Smooth muscle cell (in vitro differentiated cells): ENCODE measurements around the gene FZR1. TPM values are rescaled to one million over a fixed set of nuclear protein-coding genes. Genes with fewer than 3 reads are reported as not detected.

Experiments
- DNase-seq: peaks from one replicate; lab custom pipeline; 2025; ENCODE audit not compliant: unreplicated experiment; lab: John Stamatoyannopoulos, UW
- H2AFZ ChIP-seq: fragments of 200-600 bp; sonication (generic); 2 replicates; pipeline ENCODE4 v1.6.0; 2016; ENCODE audit warnings: antibody characterized with exemption, low read depth, mild to moderate bottlenecking
- H3F3A ChIP-seq: fragments of 200-600 bp; sonication (generic); 2 replicates; pipeline ENCODE4 v1.6.0; 2017; ENCODE audit warnings: antibody characterized with exemption, low read depth
- H3K27ac ChIP-seq: fragments of 200-600 bp; sonication (generic); 2 replicates; pipeline ENCODE4 v1.5.1; 2016; ENCODE audit warnings: low read depth, mild to moderate bottlenecking
- H3K27me3 ChIP-seq: fragments of 200-600 bp; sonication (generic); 2 replicates; pipeline ENCODE4 v1.6.1; 2016; ENCODE audit warnings: low read depth, mild to moderate bottlenecking
- H3K36me3 ChIP-seq: fragments of 200-600 bp; sonication (generic); 2 replicates; pipeline ENCODE4 v1.5.1; 2016; ENCODE audit warnings: low read depth
- H3K4me1 ChIP-seq: fragments of 200-600 bp; sonication (generic); 2 replicates; pipeline ENCODE4 v1.5.1; 2016; ENCODE audit warnings: low read depth
- H3K4me2 ChIP-seq: fragments of 200-600 bp; sonication (generic); 2 replicates; pipeline ENCODE4 v1.6.0; 2016; ENCODE audit warnings: mild to moderate bottlenecking
- H3K4me3 ChIP-seq: fragments of 200-600 bp; sonication (generic); 2 replicates; pipeline ENCODE4 v1.5.1; 2016; ENCODE audit warnings: mild to moderate bottlenecking
- H3K79me2 ChIP-seq: fragments of 200-600 bp; sonication (generic); 2 replicates; pipeline ENCODE4 v1.6.0; 2016; ENCODE audit warnings: low read depth, mild to moderate bottlenecking
- H3K9ac ChIP-seq: fragments of 200-600 bp; sonication (generic); 2 replicates; pipeline ENCODE4 v1.6.0; 2016; ENCODE audit warnings: low read depth
- H3K9me3 ChIP-seq: fragments of 200-600 bp; sonication (generic); replicated peaks from 2 replicates; pipeline ENCODE4 v1.5.1; 2016; ENCODE audit warnings: low read depth
- H4K20me1 ChIP-seq: fragments of 200-600 bp; sonication (generic); 2 replicates; pipeline ENCODE4 v1.6.0; 2016; ENCODE audit warnings: low read depth
- CTCF ChIP-seq: fragments of 200-600 bp; sonication (generic); IDR thresholded peaks from 2 replicates; pipeline ENCODE4 v1.5.1; 2017; ENCODE audit warnings: borderline replicate concordance, mild to moderate bottlenecking, antibody characterized with exemption; ENCODE audit not compliant: insufficient read depth, poor library complexity, severe bottlenecking
- WGBS: methylation state at CpG from one replicate; pipeline ENCODE4 v1.1.7; 2016; ENCODE audit warnings: low lambda C conversion rate; 5-methylcytosine and 5-hydroxymethylcytosine counted together
- polyA plus RNA-seq: library from polyadenylated mRNA; unstranded; fragments of >200 nt; fragmentation: Nextera tagmentation; extraction: Ambion mirVana; gene quantifications from 2 replicates; pipeline ENCODE4 v1.2.1, GENCODE V29; 2016
- small RNA-seq: library from RNA; depleted of rRNA; stranded (forward); fragments of <200 nt; gene quantifications from one replicate; pipeline ENCODE3, GENCODE V24; 2014
- total RNA-seq: library from RNA; depleted of rRNA; stranded (reverse); fragments of >200 nt; gene quantifications from 2 replicates; pipeline ENCODE4 v1.2.3, GENCODE V29; 2014

Gene FZR1
- total and polyA plus RNA-seq, 2 experiments from 2014 or later: 16.3 to 49.7 TPM

DNA sequence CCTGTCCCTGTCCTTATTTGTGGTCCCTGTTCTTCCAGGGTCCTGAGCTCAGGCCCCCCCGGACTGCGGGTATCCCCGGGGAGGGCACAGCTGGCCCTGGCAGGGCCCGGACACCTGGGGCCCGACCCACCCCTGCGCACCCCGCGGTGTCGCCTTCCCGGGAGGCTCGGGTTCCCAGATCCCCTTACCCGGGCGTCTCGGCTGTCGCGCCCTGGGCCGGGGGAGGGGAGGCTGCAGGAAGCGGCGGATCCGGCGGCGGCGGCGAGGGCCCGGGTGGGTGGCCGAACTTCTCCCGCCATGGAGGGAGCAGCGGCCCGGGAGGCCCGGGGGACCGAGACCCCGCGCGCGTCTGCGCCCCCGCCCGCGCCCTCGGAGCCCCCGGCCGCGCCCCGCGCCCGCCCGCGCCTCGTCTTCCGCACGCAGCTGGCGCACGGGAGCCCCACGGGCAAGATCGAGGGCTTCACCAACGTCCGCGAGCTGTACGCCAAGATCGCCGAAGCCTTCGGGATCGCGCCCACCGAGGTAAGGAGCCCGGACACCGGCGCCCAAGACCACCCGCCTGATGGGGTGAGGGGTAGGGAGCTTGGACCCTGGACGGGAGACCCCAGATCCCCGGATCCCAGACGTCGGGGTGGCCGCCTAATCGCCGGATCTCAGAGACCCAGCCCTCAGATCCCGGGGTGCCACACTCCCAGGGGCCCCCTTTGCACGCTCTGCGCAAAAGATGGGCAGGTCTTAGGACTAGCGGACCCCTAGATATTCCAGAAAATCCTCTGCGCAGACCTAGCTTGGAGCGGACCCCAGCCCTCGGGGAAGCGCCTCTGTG, 79.4 kb downstream of the FZR1 start, which contains the start of gene GIPC3:
Gene GIPC3 (plus strand): TSS at position 178 of the 826 bp plus-strand sequence. CDS start 120 bp downstream, at position 298.
- no peaks in the 10 kb centered on the region for H3K9me3 ChIP-seq
- H3K27me3 ChIP-seq: peaks cover 18% of the 10 kb centered on the region
- TF ChIP-seq CTCF: no peak
- H3K4me1 ChIP-seq: peaks cover 4% of the 10 kb centered on the region
- peak within 1 kb of the TSS; percentile 79 for H3K4me2 ChIP-seq
- H3F3A ChIP-seq: peaks cover 4% of the 10 kb centered on the region
- no peak within 1 kb of the TSS for H3K27ac ChIP-seq
- H3K36me3 ChIP-seq: no peaks in the 10 kb centered on the region
- no peaks in the 10 kb centered on the region for H3K79me2 ChIP-seq
- H3K9ac ChIP-seq: no peak within 1 kb of the TSS
- DNase-seq: no peak
- H4K20me1 ChIP-seq: no peaks in the 10 kb centered on the region
- WGBS: 20% methylated on average over 38 of the region's 84 CpGs
- H3K4me3 ChIP-seq: peak within 1 kb of the TSS; percentile 29
- peak within 1 kb of the TSS; percentile 62 for H2AFZ ChIP-seq

- H3F3A ChIP-seq: no peaks in the 10 kb centered on the region
Observed at GRCh38 chr19:3586127-3586626, 80.1 kb downstream of the FZR1 start.

DNA sequence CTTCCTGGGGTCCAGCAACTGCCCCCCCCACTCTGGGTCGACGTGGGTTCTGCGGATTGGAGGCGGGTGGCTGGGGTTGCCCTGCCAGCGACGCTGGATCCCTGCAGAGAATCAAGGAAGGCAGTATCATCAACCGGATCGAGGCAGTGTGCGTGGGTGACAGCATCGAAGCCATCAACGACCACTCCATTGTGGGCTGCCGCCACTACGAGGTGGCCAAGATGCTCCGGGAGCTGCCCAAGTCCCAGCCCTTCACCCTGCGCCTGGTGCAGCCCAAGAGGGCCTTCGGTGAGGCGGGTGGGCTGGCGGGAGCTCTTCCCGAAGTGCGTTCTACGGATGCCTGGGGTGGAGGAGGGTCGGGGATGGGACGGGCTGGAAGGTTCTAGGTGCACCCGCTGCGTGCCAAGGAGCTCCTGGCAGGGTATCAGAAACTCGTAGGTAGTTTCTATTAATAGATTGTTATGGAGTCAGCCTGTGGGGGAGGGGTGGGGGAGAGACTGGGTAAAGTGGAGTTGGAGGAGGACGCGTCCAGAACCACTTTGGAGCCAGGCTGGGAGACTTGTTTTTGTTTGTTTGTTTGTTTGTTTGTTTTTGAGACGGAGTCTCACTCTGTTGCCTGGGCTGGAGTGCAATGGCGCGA, 80.7 kb downstream of the FZR1 start:
- no peak overlapping the region for H3K4me3 ChIP-seq
- H3K79me2 ChIP-seq: no peaks in the 10 kb centered on the region
- no peak overlapping the region for H3K4me2 ChIP-seq
- DNase-seq: no peak
- H3K36me3 ChIP-seq: no peaks in the 10 kb centered on the region
- H2AFZ ChIP-seq: no peak overlapping the region
- H3K9ac ChIP-seq: no peak overlapping the region
- no peak for TF ChIP-seq CTCF
- WGBS: 76% methylated on average over 31 of the region's 31 CpGs
- H4K20me1 ChIP-seq: no peaks in the 10 kb centered on the region
- H3K27ac ChIP-seq: no peak overlapping the region
- peaks cover 18% of the 10 kb centered on the region for H3K27me3 ChIP-seq
- no peaks in the 10 kb centered on the region for H3K9me3 ChIP-seq
- no peaks in the 10 kb centered on the region for H3F3A ChIP-seq
- peaks cover 4% of the 10 kb centered on the region for H3K4me1 ChIP-seq

More at GRCh38 chr19:3586127-3586626, 80.1 kb downstream of the FZR1 start:
- Histone ChIP-seq H3K4me3 (peak overlapping the region; percentile 29), H3K27me3 (peaks cover 18% of the 10 kb centered on the region), H3K9ac (no peak overlapping the region), H2AFZ (peak overlapping the region; percentile 62), H3K4me1 (peaks cover 4% of the 10 kb centered on the region), H3K27ac (no peak overlapping the region), H3K79me2 (no peaks in the 10 kb centered on the region), H3K4me2 (peak overlapping the region; percentile 79), H4K20me1 (no peaks in the 10 kb centered on the region), H3K36me3 (no peaks in the 10 kb centered on the region), H3K9me3 (no peaks in the 10 kb centered on the region)
- TF ChIP-seq CTCF: peak; percentile 52
- no peak for DNase-seq
- 29% methylated on average over 15 of the region's 16 CpGs for WGBS

Small RNA genes within 50 kb of the gene (small RNA-seq; reads per million reads assigned to genes)
- gene AC005786.1: not detected
- gene RF00212: not detected

Other genes with a start within 250 kb of the FZR1 start
- gene NFIC, start 139.7 kb upstream of the FZR1 start, total RNA-seq: 7.9 and 8.6 TPM in 2 replicates
- gene NFIC, start 139.7 kb upstream of the FZR1 start, polyA plus RNA-seq: 33.2 and 36.2 TPM in 2 replicates
- 1.1 TPM in 1 of 2 replicates, not detected in the other for gene SMIM24, start 25.8 kb upstream of the FZR1 start, total RNA-seq
- not detected in 2 replicates for gene SMIM24, start 25.8 kb upstream of the FZR1 start, polyA plus RNA-seq
- not detected in 2 replicates for gene SMIM44, start 22.9 kb upstream of the FZR1 start, total RNA-seq
- gene SMIM44, start 22.9 kb upstream of the FZR1 start, polyA plus RNA-seq: not detected in 2 replicates
- 8.1 and 8.7 TPM in 2 replicates for gene DOHH, start 5.6 kb upstream of the FZR1 start, total RNA-seq
- 27.0 and 27.2 TPM in 2 replicates for gene DOHH, start 5.6 kb upstream of the FZR1 start, polyA plus RNA-seq
- gene TEKTIP1, start 32.9 kb downstream of the FZR1 start, total RNA-seq: not detected in 2 replicates
- gene TEKTIP1, start 32.9 kb downstream of the FZR1 start, polyA plus RNA-seq: 0.62 and 1.8 TPM in 2 replicates
- 26.8 and 56.0 TPM in 2 replicates for gene MFSD12, start 51.3 kb downstream of the FZR1 start, total RNA-seq
- 73.8 and 93.9 TPM in 2 replicates for gene MFSD12, start 51.3 kb downstream of the FZR1 start, polyA plus RNA-seq
- gene HMG20B, start 66.6 kb downstream of the FZR1 start, total RNA-seq: 86.3 and 109 TPM in 2 replicates
- gene HMG20B, start 66.6 kb downstream of the FZR1 start, polyA plus RNA-seq: 120 and 128 TPM in 2 replicates
- 0.13 and 0.27 TPM in 2 replicates for gene GIPC3, start 79.2 kb downstream of the FZR1 start, total RNA-seq
- gene GIPC3, start 79.2 kb downstream of the FZR1 start, polyA plus RNA-seq: 0.86 and 0.96 TPM in 2 replicates
- gene TBXA2R, start 100.6 kb downstream of the FZR1 start, total RNA-seq: 1.1 and 1.7 TPM in 2 replicates
- gene TBXA2R, start 100.6 kb downstream of the FZR1 start, polyA plus RNA-seq: 9.3 and 9.4 TPM in 2 replicates
- 16.7 and 17.5 TPM in 2 replicates for gene CACTIN, start 120.5 kb downstream of the FZR1 start, total RNA-seq
- gene CACTIN, start 120.5 kb downstream of the FZR1 start, polyA plus RNA-seq: 17.3 and 22.5 TPM in 2 replicates
- 8.2 and 13.2 TPM in 2 replicates for gene PIP5K1C, start 194.2 kb downstream of the FZR1 start, total RNA-seq
- gene PIP5K1C, start 194.2 kb downstream of the FZR1 start, polyA plus RNA-seq: 27.2 and 29.9 TPM in 2 replicates
- 1.7 and 6.2 TPM in 2 replicates for gene TJP3, start 202.1 kb downstream of the FZR1 start, total RNA-seq
- gene TJP3, start 202.1 kb downstream of the FZR1 start, polyA plus RNA-seq: 1.2 and 9.0 TPM in 2 replicates